ENCODE data around the gene FNDC10. TPM values are rescaled to one million over a fixed set of nuclear protein-coding genes. Genes with fewer than 3 reads are reported as not detected.

The FNDC10 gene
- total and polyA plus RNA-seq, 10 of the 15 experiments (the other 5 are each of a cell fraction or from before 2014, with no cell fraction given), result 0.05 to 1.3 (median 0.25) TPM; not detected in 4

DNA sequence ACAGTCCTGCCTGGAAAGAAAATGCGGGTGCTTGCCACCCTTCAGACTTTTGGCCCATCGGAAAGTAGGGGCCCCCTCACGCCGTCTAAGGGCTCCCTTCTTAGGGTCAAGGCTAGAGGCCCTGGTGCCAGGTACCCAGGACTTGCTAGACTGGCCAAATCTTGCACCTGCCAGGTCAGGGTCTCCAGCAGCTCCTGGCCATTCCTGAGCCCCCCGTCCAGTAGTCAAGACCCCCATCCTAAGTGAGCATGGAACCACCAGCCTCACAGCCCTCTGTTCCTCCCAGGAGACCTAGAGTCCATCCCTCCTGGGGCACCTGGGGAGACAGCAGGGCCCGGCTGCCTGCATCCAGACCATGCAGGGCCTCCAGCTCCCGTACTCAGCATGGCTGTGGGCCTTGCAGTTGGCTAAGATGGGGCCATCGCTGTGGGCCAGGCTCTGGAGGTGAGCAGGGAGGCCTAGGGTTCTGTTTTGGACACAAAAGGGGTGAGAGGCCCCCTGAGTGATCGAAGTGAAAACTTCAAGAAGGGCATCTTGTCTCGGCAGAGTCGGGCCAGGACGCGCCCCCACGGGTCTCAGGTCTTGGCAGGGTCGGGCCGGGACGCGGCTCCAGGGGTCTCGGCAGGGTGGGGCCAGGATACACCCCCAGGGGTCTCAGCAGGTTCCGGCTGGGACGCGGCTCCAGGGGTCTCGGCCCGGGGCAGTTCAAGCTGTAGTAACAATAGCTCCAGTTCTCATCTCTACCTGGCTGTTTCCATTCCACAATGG is 5.9 kb downstream of the FNDC10 start:
- ATAC-seq, result peak; percentile 21; the same call in 2 of the 3 replicates
- no peak overlapping the region for H3K4me2 ChIP-seq (ENCODE audit: control insufficient read depth, insufficient read depth)
- H3K4me3 ChIP-seq, result no peak overlapping the region
- RAD21 ChIA-PET (ENCODE audit: unreplicated experiment), result no interaction called here
- 66% methylated on average over 24 of the region's 24 CpGs for WGBS (ENCODE audit: insufficient coverage, insufficient replicate concordance, low lambda C conversion rate, missing lambda C conversion rate)
- H4K20me1 ChIP-seq (ENCODE audit: control insufficient read depth, insufficient read depth), result no peaks in the 10 kb centered on the region
- no peak overlapping the region for H3K27ac ChIP-seq (ENCODE audit: control insufficient read depth, insufficient read depth)
- no peak overlapping the region for H2AFZ ChIP-seq (ENCODE audit: control insufficient read depth, low read depth, low read length)
- intact Hi-C loops (cut with micrococcal nuclease; ENCODE audit: unreplicated experiment), result no loop called here
- in situ Hi-C loops (cut with MboI), result no loop called here
- H3K4me1 ChIP-seq (ENCODE audit: control insufficient read depth, insufficient read depth, low read length), result peaks cover 12% of the 10 kb centered on the region
- no peak overlapping the region for H3K9ac ChIP-seq (ENCODE audit: control insufficient read depth, insufficient read depth, low read length)
- H3K79me2 ChIP-seq (ENCODE audit: control insufficient read depth, insufficient read depth, low read length), result no peaks in the 10 kb centered on the region
- CTCF ChIA-PET, result interaction anchor here (0.5 kb wide), 1 partner anchor 536 kb away, joined by 5 read pairs; no protein-coding TSS in a partner anchor
- FAIRE-seq, result no peak
- no peaks in the 10 kb centered on the region for H3K9me3 ChIP-seq (replicated peaks; ENCODE audit: control insufficient read depth, insufficient read depth, low read length)
- peaks cover 0 to 2% of the 10 kb centered on the region in 2 experiments; a peak in 1 of 4 replicates for H3K27me3 ChIP-seq (replicated peaks in 1 of 2; ENCODE audit: control insufficient read depth in 2 of 2, insufficient read depth in 2 of 2, low read length in 1 of 2)
- no peaks in the 10 kb centered on the region for H3K36me3 ChIP-seq (ENCODE audit: control insufficient read depth in 2 of 2, insufficient read depth in 2 of 2, low read length in 1 of 2)
- TF ChIP-seq NFIC (IDR thresholded peaks at IDR 0.05; ENCODE audit: low read depth, low read length) (no peak), SREBF1 (IDR thresholded peaks at IDR 0.05; ENCODE audit: low read length) (no peak), FOS (IDR thresholded peaks at IDR 0.05; ENCODE audit: borderline replicate concordance, extremely low read depth, insufficient read length) (no peak), CREM (IDR thresholded peaks at IDR 0.05; ENCODE audit: low read depth) (no peak), NR2C1 (IDR thresholded peaks at IDR 0.05) (no peak), RUNX3 (IDR thresholded peaks at IDR 0.05; ENCODE audit: low read length) (no peak)
- TF ChIP-seq, protein P1, sequence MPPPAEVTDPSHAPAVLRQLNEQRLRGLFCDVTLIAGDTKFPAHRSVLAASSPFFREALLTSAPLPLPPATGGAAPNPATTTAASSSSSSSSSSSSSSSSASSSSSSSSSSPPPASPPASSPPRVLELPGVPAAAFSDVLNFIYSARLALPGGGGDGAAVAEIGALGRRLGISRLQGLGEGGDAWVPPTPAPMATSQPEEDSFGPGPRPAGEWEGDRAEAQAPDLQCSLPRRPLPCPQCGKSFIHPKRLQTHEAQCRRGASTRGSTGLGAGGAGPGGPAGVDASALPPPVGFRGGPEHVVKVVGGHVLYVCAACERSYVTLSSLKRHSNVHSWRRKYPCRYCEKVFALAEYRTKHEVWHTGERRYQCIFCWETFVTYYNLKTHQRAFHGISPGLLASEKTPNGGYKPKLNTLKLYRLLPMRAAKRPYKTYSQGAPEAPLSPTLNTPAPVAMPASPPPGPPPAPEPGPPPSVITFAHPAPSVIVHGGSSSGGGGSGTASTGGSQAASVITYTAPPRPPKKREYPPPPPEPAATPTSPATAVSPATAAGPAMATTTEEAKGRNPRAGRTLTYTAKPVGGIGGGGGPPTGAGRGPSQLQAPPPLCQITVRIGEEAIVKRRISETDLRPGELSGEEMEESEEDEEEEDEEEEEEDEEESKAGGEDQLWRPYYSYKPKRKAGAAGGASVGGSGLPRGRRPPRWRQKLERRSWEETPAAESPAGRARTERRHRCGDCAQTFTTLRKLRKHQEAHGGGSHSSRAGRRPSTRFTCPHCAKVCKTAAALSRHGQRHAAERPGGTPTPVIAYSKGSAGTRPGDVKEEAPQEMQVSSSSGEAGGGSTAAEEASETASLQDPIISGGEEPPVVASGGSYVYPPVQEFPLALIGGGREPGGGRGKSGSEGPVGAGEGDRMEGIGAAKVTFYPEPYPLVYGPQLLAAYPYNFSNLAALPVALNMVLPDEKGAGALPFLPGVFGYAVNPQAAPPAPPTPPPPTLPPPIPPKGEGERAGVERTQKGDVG (CRISPR knock-in tag; IDR thresholded peaks at IDR 0.05), result no peak
- TF ChIP-seq, protein P2, sequence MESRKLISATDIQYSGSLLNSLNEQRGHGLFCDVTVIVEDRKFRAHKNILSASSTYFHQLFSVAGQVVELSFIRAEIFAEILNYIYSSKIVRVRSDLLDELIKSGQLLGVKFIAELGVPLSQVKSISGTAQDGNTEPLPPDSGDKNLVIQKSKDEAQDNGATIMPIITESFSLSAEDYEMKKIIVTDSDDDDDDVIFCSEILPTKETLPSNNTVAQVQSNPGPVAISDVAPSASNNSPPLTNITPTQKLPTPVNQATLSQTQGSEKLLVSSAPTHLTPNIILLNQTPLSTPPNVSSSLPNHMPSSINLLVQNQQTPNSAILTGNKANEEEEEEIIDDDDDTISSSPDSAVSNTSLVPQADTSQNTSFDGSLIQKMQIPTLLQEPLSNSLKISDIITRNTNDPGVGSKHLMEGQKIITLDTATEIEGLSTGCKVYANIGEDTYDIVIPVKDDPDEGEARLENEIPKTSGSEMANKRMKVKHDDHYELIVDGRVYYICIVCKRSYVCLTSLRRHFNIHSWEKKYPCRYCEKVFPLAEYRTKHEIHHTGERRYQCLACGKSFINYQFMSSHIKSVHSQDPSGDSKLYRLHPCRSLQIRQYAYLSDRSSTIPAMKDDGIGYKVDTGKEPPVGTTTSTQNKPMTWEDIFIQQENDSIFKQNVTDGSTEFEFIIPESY (IDR thresholded peaks at IDR 0.05), result no peak
- no TSS peak for BruUV-seq (replicated peaks)
- SMC1A ChIA-PET (ENCODE audit: uncharacterized antibody, unreplicated experiment), result no interaction called here
- POLR2A ChIA-PET, result no interaction called here
- DNase-seq (ENCODE audit: low read depth, low spot score), result no peak
